CD1c-positive myeloid dendritic cell (primary cell): ENCODE measurements around the gene SPOCK1.

ENCODE experiments used
- DNase-seq: peaks from one replicate; pipeline ENCODE4 v3.0.0-alpha.2; 2016; ENCODE audit errors: extremely low spot score

Gene SPOCK1

DNA sequence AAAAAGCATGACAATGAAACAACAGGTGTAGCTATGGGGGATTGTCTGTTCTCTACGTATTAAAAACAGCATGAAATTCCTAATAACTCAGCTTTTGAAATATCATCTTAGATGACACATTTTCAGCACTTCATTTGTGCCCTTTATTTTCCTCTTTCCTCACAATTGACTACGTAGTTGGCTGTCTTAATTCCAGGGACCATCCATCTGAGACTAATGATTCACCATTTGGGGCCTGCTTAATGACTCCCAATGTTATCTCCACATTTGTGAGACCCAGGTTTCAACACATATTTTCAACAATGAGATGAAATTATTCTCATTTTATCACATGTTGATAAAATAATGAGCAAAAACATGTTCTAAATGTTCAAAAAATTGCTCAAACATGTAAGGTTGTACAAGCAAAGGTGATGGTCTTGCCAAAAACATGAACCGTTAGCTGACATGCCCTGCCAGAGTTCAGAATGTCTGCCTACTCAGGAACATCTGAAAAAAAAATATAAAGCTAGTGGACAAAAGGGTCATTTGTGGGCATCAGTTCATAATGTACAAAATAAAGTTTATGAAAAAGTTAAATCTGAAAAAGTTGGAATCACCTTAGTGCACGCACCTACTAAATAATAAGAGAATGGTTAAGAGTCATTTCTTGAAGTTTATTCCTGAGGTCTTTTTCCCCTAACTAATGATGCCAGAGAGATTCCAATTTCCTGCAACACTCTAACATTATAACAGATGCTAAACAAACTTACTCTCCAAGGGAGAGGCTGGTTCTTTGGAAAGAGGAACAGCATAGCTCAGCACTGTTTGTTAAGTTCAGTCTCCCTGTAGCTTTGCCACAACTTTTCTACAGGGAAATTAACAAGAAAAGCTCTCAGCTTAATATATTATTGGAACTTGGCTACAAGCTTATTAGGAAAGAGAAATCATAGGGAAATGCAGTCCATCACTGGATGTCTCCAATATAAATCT, 275.5 kb downstream of the SPOCK1 start:
- DNase-seq: no peak

DNA sequence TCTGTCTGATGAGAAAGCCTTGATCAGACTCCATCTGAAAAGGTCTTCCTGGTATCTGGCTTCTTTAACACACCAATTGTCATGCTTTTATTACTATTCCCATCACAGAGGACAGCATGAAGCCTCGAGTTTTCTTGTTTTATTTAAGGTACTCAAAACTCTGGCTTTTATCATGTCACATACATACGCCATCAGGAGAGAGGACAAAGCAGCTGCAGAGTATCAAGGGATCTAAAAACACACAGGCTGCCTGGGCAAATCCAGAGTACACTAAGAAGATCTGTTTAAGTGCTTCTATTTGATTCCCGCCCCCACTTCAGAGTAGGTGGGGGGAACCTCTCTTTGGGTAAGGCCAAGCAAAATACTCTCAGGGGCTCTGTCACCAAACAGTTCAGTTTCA, 277.2 kb downstream of the SPOCK1 start:
- no peak for DNase-seq

DNA sequence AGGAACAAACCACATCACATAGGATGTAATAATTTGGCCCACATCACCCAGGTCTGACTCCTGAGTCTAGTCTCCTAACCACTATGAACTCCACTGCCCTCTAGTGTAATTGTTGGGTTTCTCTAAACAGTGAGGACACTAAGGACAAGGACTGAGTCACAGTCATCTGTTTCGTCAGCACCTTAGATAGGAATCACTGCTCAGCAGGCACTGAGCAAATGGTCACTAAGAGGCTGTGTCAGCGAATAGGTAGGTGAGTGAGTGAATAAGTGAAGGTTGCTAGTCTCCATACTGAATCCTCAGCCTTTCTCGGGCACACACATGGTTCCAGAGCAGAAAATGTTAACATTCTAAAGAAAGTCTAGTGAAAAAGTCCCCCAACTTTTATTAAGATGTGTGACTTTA, 278.6 kb downstream of the SPOCK1 start:
- DNase-seq: no peak

DNA sequence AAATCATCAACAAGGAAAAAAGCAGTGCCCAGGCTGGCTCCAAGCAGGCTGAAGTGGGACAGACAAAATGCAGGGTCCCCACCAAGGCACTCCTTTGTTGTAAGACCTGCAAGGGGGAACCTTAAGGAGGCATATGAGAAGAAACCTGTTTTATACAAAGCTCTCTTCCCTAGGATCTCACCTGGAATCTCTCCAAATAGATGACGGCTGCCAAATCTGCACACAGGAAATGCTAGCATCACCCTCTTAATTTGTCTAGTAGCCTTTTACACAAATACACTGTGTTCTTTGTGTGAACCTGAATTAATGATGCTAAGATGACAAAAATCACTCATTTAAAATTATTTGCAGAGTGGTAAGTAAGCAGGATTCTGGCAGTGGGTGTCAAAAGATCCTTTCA, 280.2 kb downstream of the SPOCK1 start:
- DNase-seq: no peak

DNA sequence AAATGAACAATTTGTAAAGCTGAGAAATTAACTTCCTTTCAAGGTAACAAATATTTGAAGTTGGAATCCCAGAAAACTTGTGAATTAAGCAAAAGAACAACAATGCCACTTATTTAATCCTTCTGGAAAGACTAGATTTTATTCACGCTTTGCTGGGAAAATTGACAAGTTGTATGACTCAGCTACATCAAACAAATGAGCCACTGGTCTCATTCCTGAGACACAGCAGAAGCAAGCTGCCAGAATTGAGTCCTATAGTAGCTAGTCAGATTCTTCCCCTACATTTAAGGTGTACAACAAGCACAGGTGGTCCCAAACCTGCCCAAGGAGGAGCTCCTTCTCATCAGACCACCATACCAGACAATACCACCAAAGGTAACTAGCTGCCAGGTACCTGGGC, 280.7 kb downstream of the SPOCK1 start:
- DNase-seq: no peak

DNA sequence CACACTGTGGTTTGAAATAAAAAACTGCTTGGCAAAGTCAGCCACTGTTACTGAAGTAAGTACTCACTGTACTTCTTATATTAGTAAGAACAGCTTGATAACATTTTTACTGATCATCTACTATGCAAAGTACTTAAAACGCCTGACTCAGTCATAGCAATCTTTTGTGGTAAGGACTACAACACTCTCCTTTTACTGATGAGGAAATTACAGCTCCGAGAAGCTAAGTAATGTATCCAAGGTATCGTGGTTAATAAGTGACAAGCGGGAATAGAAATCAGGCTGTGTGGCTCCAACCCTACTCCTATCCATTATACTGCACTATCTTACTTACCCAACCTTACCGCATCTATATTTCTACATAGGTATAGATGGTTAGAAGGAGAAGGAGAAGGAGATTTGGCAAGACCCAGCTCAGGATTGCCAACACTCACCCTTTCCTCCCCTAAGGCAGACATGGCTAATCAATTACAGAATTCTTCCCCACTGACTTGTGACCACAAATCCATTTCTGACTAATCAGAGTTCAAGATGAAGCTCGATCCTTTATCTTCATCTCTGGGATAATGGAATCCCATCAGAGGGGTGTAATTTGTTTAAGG, 281.4 kb downstream of the SPOCK1 start:
- no peak for DNase-seq

DNA sequence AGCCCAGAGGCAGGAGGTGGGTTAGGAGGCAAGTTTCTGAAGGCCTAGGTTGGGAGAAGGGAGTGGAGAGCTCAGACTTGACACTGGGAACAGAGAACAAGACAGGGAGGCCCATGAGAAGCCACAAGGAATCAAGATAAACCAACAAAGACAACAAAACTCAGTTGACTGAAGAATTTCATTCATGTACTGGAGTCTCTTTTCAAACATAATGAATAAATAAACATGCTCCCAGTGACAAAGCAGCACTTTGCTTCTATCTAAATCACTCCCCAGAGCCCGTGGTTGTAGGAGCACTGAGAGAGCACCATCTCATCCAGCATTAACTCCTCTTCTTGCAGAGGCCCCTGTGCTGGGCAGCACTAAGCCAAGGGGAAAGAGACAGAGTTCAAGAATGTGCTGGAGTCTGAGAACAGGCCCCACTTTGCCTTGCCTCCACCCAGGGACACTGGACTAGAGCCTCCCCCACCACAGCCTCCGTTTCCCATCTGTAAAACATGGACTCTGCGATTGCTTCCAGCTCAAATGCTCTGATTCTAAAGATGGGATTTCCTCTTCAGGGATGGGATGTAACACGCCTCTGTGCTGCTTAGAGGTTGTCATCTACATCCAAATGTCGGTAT, 282.0 kb downstream of the SPOCK1 start:
- DNase-seq: no peak

DNA sequence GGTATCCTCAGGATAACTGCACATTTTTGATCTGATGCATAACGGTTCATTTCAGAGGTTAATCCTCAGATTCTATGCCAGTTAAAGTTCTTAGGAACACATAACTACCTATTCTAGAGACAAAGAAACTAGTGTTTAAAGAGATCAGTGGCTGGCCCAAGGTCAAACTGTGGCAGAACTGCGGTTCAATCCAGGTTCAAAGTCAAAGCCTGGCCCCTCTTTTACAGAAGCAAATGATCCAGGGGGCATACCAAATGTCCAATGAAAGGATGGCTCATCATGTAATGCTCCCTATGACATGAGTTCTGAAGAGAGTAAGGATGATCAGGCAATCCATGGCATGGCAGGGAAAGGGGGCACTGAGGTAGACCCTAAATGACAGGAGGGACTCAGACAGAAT, 283.3 kb downstream of the SPOCK1 start:
- no peak for DNase-seq

DNA sequence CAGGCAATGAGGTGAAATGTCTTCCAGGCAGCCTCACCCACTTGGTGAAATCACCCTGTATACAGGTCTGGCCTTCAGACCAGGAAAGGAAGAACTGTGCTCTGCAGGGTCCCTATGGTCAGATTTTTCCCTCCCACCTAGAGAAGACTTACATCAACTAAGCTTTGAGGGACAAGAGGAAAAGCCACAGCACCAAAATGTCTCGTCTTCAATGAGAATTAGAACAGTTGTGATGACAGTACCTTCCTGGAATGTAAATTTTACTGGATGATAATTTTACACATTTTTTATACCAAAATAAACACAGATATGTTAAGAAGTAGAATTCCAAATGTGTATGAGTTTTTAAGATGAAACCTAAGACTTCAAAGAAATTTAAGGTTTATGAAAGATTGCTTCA, 283.9 kb downstream of the SPOCK1 start:
- no peak for DNase-seq

- DNase-seq: no peak
Measured at GRCh38 chr5:137214446-137215189, 284.5 kb downstream of the SPOCK1 start.

DNA sequence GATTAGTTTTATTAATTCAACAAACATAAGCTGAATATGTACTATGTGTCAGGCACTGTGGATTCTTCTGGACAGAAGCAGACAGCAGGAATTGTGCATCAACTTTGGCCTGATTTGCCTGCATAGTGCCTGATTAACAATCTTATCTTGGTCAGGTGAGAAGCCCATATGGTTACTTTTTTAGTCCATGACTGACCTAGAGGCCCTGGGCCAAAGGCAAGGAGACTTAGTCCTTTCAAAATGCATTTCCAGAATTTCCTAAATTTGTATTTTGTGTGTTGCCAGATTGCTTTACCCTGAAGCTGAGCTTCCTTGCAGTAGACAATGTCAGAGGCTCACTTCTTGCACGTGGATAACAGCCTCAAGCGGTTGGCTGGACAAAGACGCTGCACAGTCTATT, 286.7 kb downstream of the SPOCK1 start:
- no peak for DNase-seq

GRCh38 chr5:137209232-137209809, 289.8 kb downstream of the SPOCK1 start:
- no peak for DNase-seq

DNA sequence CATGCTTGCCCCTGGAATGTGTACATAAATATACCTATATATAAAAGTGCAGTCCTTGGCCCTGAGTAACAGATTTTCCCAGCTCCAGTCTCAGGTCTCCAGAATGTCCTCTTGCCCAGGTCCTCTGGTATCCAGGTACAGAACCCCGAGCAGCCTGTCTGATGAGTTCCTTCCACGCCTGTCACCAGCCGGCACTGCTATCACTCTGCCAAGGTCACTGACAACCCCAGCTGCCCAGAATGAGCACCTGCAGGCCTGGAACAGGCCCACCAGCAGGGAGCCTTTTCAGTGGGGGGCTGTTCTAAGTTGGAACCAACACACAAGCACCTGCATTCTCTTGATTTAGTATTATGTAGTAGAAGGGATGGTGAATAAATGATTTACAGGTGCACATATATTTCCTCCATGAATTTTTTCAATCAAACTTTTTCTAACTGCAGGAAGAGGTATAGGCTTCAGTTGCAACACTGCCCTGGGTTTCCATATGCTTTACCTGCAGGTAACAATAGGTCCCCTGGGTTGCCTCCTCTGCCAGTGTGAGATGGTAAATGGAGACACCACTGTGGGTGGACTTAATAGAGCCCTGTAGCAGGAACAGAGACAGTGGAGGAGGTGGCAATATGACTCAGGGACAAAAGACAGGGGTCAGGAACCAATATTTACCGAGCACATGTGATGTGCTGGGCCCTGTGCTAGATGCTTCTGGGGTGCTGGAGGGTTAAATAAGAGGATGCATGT, 291.9 kb downstream of the SPOCK1 start:
- no peak for DNase-seq

DNA sequence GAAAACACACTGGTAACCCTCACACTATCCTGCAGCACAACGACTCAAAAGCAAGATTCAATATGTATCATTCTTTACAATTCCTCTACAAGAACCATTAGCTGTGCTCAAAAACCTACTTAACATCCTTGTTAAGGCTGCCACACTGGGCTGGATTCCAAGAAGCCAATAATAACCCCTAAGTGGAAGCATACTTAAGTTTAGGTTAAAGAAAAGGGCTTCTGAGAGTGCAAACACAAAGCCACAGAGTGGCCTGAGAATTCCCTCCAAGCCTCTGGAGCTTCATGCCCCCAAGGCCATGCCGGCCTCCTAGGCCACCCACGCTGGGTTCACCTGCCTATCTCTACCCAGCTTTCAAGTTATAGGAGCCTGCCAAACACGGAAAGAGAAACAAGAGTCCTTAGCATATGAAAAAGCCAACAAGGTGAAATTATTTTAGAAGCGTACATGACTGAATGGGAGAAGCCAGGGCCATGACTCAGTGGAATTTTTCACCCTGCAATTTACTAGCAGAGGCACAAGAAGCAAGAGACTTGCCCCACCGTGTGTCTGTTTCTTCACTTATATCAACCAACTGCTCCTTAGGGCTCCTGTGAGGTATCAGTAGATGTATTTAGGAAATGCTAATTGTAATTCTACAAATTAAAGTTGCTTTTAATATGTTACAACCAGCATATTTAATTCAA, 293.0 kb downstream of the SPOCK1 start:
- no peak for DNase-seq

- no peak for DNase-seq
Measured at GRCh38 chr5:137205231-137206027, 293.7 kb downstream of the SPOCK1 start.

DNA sequence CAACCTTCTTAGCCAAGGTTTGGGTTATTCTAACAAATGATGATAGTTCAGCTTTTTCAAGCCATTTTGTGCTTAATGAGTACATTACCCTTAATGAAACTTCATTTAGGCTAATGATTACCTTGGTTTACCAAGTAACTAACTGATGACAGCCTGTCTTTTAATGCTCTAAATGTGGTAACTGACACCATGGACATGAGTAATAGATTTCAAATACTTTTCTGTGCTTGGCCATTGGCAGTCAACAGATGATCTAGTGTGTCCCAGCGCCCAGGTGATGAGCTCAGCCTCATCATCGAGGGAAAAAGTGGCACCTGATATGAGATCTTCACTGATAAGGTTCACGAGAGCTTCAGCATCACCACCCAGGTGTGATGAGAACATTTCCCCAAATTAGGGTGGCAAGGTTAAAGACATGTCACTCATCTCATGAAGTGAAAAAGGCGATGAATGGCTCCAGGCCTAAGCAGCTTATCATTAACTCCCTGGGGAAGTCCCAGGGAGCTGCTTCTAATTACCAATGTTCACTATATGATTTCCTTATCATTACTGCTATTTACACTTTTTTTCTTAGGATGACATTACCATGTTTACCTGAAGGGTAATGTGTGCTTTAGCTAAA, 296.0 kb downstream of the SPOCK1 start:
- DNase-seq: no peak

- DNase-seq: no peak
Measured at GRCh38 chr5:137201876-137202275, 297.2 kb downstream of the SPOCK1 start.

- DNase-seq: no peak
Measured at GRCh38 chr5:137200906-137201700, 298.0 kb downstream of the SPOCK1 start.
